ENCODE data around the gene SLC2A6.

SLC2A6 gene

DNA sequence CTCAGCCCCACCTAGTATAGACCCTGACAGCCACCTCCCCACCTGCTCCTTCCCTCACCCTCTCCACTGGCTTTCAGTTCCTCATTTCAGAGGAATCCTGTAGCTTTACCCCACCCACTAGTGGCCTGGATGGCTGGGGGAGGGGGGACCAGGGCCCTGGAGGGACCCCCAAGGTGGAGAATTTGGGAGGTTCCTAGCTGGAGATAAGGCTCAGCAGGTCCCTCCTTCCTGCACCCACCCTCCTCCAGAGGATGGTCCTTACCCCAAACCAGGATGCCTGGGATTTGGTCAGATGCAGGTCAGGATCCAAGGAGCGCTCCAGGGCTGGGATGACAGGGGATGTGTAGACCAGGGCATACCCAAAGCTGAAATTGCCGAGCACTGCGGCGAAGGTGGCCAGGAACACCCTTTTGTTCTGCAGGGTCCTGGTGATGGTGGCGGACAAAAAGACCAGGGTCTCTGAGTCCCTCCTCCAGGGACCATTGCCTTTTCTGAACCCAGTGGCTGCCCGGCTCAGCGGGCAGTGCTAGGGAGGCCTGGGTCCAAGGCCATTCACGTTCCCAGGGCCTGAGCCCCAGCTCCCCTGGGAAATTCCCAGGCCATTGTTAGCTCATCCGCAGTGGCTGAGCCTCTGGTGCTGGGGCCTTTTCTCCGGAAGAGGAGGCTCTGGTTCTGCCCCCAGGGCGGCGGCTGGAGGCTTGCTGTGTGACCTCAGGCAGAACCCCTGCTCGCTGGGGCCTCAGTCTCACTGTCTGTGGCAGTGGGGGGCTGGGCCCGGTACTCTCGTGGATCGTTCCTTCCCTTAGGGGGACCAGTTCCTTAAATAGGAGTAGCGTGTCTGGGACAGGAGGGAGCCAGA, 678 bp downstream of the SLC2A6 start:
- DNase-seq (ENCODE audit: low read depth): no peak

DNA sequence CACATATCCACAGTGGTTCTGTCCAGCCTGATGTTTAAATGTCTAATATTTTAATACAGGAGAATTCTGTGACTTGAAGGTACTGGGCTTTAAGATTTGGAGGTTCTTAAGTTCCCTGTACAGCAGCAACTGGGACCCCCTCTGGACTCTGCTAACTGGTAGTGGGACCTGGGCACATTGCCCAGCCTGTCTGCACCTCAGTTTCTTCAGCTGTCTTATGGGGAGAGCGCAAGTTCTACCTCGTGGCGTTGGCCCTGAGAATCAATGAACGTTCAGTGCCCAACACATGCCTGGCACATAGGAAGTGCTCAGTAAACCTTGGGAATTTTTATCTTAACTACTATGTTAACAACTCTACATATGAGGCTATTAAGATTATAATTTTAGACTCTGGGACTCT, 1.4 kb downstream of the SLC2A6 start:
- DNase-seq (ENCODE audit: low read depth): no peak

GRCh38 chr9:133476941-133477340, 2.0 kb downstream of the SLC2A6 start:
- no peak for DNase-seq (ENCODE audit: low read depth)

DNA sequence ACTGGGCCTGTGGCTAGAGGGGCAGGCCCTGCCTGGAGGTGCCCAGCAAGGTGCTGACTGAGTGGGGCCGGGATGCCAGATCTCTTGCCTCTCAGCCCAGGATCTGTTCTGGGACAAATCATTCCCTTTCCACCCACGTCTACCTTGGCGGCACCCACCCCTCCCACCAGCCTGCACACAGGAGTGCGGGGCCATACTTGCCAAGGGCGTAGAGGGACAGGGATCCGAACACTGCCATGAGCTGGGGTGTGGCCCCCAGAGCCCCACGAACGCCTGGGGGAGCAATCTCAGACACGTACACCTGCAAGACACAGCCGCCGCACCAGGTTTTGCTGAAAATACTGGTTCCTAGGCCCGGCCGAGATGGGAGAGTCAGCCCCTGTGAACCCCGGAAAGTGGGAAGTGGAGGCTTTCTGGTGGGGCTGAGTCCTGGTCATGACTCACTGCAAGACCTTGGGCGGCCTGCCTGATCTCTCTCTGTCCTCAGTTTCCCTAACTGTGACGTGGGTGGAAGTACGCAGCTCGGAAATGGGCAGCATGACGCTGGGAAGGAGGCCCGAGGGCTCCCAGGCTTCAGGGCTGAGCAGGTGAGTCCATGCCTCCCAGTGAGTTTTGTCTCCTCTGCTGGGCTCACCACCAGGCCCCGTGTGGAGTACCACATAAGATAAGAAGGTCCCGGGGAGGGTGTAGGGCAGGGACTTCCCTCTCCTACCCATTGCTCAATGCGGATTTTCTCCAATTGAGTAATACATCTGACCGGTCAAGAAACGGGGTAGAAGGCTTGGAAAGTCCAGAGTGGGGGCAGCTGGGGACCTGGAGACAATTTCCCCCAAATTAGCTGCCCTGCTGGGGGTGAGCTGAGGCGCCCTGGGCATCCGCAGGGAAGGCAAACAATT, 2.6 kb downstream of the SLC2A6 start:
- DNase-seq (ENCODE audit: low read depth): no peak

- DNase-seq (ENCODE audit: low read depth): no peak
Observed at GRCh38 chr9:133475292-133476012, 3.4 kb downstream of the SLC2A6 start.

GRCh38 chr9:133474853-133475252, 4.0 kb downstream of the SLC2A6 start:
- DNase-seq (ENCODE audit: low read depth): no peak

- no peak for DNase-seq (ENCODE audit: low read depth)
Observed at GRCh38 chr9:133474215-133474614, 4.7 kb downstream of the SLC2A6 start.

- no peak for DNase-seq (ENCODE audit: low read depth)
Observed at GRCh38 chr9:133473743-133474142, 5.2 kb downstream of the SLC2A6 start.

- DNase-seq (ENCODE audit: low read depth): no peak
Observed at GRCh38 chr9:133472753-133473378, 6.0 kb downstream of the SLC2A6 start.

DNA sequence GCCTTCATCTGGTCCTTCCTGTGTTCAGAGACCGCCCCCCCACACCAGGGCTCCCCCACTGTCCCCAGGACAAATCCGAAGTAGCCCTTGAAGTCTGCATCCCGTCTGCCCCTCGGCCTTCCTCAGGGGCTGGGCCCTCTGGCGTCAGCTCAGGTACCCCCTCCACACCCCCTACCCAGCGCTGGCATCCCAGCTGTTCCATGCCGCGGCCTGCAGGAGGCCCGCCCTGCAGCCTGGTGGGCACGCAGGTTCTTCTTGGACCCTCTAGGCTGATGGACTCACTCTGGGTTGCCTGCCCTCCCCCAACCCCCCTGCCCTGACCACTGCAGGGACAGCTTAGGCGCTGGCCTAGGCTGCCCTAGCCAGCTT, 6.6 kb downstream of the SLC2A6 start:
- DNase-seq (ENCODE audit: low read depth): no peak

DNA sequence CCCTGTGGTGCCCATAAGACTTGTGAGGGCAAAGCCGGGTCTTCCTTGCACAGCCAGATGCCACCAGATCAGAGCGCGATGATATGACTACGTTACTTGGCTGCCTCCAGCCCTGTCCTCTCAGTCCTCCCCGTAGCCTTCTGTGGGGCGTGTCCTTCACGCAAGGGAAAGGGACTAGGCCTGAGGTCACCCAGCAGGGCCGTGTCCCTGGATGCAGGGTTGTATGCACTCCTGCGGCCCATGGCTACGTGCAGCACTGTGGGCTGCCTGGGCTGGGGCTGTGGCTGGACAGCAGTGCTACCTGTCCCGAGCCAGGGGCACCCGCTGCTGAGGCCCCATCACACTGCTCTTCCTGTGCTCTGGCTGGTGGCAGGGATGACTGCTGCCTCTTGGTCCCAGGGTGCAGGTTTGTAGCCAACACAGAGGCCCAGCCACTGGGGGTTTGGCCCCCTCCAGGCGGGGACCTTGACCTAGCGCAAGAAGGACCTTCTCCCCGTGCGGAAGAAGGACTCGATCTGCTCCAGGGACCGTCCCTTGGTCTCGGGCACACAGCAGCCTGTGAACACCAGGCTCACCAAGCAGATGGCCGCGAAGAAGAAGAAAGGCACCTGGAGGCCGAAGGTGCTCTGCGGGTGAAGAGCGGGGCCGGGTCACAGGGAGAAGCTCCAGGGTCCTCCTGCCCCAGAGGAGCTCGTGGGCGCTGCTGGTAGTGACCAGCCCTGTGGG, 7.2 kb downstream of the SLC2A6 start:
- DNase-seq (ENCODE audit: low read depth): no peak

- DNase-seq (ENCODE audit: low read depth): no peak
Observed at GRCh38 chr9:133470988-133471387, 7.9 kb downstream of the SLC2A6 start.

- no peak for DNase-seq (ENCODE audit: low read depth)
Observed at GRCh38 chr9:133470427-133470924, 8.4 kb downstream of the SLC2A6 start.

DNA sequence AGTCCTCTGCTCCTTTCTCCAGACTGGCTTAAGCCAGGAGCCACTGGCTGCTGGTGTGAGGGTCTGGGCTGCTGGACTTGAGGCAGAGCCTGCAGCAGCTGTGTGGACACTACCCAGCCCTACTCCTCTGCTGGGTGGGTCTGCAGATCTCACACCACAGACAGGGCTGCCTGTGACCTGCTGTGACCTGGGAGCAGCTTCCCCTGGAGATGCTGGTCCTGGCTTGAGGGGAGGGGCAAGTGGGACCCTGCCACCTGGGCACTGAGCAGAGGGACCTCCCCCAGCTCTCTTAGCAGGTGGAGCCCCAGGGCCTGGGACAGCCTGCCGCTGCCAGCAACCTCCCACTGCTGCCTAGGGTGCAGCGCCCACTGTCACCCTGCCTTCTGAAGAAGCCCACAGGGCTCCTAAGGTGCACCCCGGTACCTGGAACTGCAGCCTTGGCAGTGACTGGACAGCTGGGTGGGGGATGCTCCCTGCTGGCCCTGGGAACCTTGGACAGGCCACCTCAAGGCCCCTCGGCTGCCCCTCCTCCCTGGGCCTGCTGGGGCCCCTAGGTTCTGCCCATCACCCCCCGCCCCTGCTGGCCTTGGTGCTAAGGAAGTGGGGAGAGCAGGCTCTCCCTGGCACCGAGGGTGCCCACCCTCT, 10.0 kb downstream of the SLC2A6 start:
- DNase-seq (ENCODE audit: low read depth): no peak

DNA sequence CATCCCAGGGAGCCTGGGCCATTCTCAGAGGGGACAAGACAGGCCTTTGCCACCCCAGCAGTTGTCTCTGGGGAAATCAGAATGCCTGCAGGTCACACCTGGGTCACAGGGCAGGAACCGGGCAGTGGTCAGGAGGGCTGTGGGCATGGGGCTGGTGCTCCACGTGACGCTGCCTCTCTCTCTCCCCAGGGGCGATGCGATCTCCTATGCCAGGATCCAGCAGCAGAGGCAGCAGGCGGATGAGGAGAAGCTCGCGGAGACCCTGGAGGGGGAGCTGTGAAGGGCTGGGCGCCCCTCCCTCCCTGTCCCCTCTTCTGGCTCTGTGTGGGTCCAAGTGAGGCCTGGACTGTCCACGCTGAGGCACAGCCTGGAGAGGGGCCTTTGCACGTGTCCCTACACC, 10.5 kb downstream of the SLC2A6 start:
- no peak for DNase-seq (ENCODE audit: low read depth)

- no peak for DNase-seq (ENCODE audit: low read depth)
Observed at GRCh38 chr9:133467101-133467500, 11.8 kb downstream of the SLC2A6 start.

- DNase-seq (ENCODE audit: low read depth): no peak
Observed at GRCh38 chr9:133465984-133466383, 12.9 kb downstream of the SLC2A6 start.

DNA sequence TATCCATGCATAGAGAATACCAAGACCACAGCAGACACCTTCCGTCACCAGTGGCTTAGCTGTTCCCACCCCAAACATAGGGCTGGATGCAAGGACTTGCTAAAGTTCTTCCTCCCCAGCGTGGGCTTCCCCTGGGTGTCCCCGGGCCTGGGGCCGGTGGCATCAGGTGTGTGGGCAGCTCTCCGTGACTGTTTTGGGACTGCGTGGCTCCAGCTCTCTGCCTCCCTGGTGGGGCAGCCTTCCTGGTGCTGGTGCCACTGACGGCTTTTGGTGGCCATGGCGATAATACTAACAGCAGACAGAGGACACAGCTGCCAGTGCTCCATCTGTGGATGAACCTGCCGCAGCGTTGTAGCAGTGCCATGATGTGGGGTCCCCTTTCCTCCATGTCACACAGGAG, 14.3 kb downstream of the SLC2A6 start:
- DNase-seq (ENCODE audit: low read depth): no peak

DNA sequence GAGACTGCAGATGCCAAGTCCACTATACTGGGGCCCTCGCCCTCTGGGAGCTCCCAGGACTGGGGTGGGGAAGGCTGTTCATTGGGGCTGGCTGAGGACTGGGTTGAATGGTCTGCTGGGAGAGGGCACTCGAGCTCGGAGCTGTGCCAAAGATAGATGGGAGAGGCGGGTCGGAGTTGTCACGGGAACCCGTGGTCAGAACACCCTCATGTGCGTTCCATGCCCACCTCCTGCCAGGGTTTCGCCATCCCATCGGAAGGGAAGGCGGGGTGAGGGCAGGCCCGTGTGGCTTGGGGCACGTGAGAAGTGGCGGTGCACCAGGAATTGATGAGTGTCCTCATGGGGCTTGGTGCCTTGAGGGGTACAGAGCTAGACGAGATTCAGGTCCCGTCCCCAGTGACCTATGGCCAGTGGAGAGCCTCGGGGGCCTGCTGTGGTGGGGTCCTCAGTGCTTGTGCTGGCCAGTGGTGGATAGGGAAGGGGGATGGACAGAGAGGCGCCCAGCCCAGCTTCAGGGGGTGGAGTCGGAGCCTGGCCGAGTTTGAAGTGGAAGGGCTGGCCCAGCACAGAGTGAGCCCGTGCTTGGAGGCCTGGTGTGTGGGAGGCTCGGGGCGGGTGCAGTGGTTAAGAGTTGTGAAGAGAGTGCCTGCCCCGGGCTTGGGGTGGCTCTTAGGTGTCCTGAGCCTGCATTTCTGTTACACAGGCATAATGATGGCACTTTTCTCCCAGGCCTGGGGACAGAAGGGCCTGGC, 14.9 kb downstream of the SLC2A6 start:
- no peak for DNase-seq (ENCODE audit: low read depth)

Measured in GM04503 (cell line).